HG03432 (cell line): ENCODE data around the gene PTPRK.

Experiments used
- ATAC-seq: cut with Tn5 transposase; IDR thresholded peaks from one replicate; pipeline ENCODE4 v1.9.1; 2021; ENCODE audit warnings: mild to moderate bottlenecking, moderate library complexity; ENCODE audit not compliant: unreplicated experiment

PTPRK gene

GRCh38 chr6:128208078-128208477 lies 312.3 kb downstream of the PTPRK start:
- ATAC-seq = no peak

DNA sequence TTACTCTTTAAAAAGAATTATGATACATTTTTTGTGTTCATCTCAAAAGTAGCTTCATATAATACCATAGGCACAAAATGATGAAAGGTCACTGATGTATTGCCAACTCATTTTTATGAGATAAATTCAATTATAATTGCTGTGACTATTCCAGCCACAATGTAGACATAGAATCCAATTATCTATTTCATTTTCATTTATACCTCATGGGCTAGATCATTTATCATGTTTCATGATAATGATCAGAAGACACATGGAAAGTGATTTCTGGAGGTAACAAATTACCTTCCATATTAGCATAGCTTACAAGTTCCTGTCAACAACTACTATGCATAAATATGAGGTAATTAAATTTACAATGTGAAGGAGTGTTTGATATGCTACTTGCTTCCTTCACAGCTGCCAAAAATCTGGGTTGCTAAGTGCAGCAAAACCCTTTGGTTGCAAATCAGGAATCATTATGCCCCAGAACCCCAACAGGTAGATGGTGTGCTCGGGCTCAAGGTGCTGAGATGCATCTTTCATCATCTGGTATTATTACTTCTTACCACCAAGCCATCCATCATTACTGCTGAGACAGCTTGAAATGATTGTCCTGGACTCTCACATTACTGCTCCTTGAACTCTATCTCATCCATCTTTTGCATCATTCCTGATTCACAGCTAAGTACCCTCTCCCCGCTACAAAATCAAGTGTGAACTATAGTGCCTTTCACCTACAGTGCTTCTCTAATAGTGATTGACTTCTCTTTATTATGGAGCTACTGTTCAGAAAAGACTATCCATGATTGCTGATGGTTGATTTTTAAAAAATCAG lies 313.6 kb downstream of the PTPRK start:
- no peak for ATAC-seq

- no peak for ATAC-seq
These were observed 315.8 kb downstream of the PTPRK start for GRCh38 chr6:128204616-128205015.

GRCh38 chr6:128202169-128202765 lies 318.1 kb downstream of the PTPRK start:
- ATAC-seq = no peak

- no peak for ATAC-seq
These were observed 319.6 kb downstream of the PTPRK start for GRCh38 chr6:128200789-128201188.

GRCh38 chr6:128199461-128199860 lies 320.9 kb downstream of the PTPRK start:
- no peak for ATAC-seq

- no peak for ATAC-seq
These were observed 327.4 kb downstream of the PTPRK start for GRCh38 chr6:128192972-128193371.

DNA sequence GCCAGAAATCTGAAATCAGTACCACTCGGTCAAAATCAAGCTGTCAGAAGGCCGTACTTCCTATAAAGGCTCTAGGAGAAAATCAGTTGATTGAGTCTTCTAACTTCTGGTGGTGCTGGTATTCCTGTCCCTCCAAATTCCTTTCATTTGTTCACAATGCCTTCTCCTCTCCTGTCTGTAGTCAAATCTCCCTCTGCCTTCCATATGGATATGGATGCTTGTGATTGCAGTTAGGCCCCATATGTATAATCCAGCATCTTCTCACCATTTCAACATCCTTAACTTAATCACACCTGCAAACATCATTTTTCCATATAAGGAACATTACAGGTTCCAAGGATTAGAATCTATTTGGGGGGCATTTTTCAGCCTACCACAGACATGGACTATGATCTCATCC lies 331.7 kb downstream of the PTPRK start:
- ATAC-seq = no peak

DNA sequence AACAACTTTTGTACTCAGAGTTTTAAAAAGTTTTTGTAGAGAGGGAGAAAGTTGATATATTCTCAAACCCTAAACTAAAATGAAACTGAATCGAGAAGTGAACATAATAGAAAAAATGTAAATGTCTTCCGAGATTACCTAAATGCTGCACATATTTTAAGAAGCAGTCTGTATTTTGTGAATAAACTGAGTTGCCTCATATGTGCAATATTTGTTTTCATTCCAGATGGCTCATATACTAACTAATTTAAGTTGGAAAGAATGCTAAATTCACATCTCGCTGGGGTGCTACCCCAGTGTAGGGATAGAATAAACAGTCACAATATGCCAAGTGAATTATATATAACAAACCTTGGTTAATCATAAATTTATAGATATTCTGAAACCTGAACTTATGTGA lies 333.7 kb downstream of the PTPRK start:
- no peak for ATAC-seq

GRCh38 chr6:128179876-128180438 lies 340.4 kb downstream of the PTPRK start:
- no peak for ATAC-seq

DNA sequence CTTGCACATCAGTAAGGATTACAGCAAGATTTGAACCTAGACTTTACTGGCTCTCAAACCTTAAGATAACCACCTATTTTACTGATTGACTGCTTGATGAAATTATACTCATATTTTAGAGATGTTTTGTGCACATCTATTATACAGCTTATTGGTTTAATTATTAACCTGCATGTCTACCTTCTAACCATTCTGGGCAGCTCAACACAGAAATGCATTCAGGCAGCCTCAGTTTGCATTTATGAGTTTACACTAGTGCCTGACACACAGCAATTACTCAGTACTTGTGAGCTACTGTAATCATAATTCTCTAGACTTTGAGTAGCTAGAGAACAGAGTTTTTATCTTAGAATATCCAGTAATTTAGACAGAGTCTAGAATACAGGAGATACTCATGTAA lies 345.7 kb downstream of the PTPRK start:
- no peak for ATAC-seq

GRCh38 chr6:128172752-128173682 lies 347.4 kb downstream of the PTPRK start:
- no peak for ATAC-seq

- no peak for ATAC-seq
These were observed 348.3 kb downstream of the PTPRK start for GRCh38 chr6:128172081-128172480.

- ATAC-seq = no peak
These were observed 349.2 kb downstream of the PTPRK start for GRCh38 chr6:128171182-128171581.

DNA sequence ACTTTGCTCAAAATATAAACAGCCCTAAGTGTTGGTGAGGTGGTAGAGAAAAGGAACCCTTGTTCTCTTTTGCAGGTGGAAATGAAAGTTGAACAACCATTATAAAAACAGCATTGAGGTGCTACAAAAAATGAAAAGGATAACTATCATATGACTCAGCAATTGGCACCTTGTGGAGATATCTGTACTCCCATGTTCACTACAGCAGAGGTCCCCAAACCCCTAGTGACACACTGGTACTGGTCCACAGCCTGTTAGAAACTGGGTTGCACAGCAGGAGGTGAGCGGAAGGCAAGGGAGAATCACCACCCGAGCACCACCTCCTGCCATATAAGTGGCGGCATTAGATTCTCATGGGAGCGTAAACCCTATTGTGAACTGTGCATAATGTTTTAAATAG lies 352.2 kb downstream of the PTPRK start:
- no peak for ATAC-seq

GRCh38 chr6:128167552-128167951 lies 352.8 kb downstream of the PTPRK start:
- no peak for ATAC-seq

GRCh38 chr6:128164254-128164653 lies 356.1 kb downstream of the PTPRK start:
- ATAC-seq = no peak

DNA sequence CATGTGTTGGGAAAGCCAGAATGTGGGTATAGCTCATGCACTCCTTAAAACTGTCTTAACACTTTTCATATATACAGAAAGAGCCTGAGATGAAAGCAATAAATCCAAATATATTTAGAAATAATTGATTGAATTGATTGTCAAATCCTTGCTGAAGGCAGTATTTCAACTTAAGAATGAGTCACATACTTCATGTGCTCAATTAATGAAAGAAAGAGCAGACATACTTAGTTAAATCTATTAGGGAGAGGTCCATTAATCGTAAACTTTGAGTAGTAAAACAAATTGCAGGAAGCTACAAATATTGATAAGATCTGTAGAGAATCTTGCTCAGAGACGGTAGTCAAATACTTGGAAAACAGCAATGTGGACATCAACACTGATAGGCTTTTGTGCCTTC lies 358.0 kb downstream of the PTPRK start:
- ATAC-seq = no peak

GRCh38 chr6:128161839-128162238 lies 358.6 kb downstream of the PTPRK start:
- ATAC-seq = no peak

- no peak for ATAC-seq
These were observed 359.1 kb downstream of the PTPRK start for GRCh38 chr6:128161263-128161662.

DNA sequence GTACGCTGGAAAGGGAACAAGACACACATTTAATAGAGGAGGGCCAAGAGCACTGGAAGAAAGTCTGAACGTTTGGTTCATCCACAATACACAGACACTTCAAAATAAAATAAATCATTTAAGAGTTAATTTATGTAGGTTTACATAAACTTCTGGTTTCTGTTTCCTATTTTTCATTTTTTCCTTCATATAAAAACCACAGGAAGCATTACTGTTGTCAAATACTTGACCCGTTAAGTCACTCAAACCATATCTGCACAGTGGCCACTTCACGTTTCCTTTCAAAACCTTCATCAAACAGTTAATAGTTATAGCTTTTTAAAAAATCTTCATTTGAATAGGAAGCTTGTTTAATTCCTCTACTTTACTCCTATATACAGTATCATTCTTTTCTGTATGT lies 361.9 kb downstream of the PTPRK start:
- ATAC-seq = no peak
